Endodermal cell (in vitro differentiated cells): ENCODE measurements around the gene OR5C1. TPM values are rescaled to one million over a fixed set of nuclear protein-coding genes. Genes with fewer than 3 reads are reported as not detected.

Source experiments
- DNase-seq: peaks from one replicate; pipeline ENCODE4 v3.0.0-alpha.2; 2017
- H3K27ac ChIP-seq: 2 replicates; pipeline ENCODE4 v1.5.1; 2013; ENCODE audit warnings: mild to moderate bottlenecking, low read depth, low read length, moderate library complexity
- H3K27me3 ChIP-seq: 2 replicates; pipeline ENCODE4 v1.6.1; 2013; ENCODE audit warnings: mild to moderate bottlenecking, low read length, moderate library complexity; ENCODE audit not compliant: insufficient read depth, control insufficient read depth, poor library complexity, severe bottlenecking
- H3K36me3 ChIP-seq: 2 replicates; pipeline ENCODE4 v1.7.0; 2013; ENCODE audit warnings: mild to moderate bottlenecking, low read length, moderate library complexity; ENCODE audit not compliant: control insufficient read depth, insufficient read depth
- H3K4me1 ChIP-seq: one replicate; pipeline ENCODE4 v1.7.0; 2013; ENCODE audit warnings: low read length; ENCODE audit not compliant: control insufficient read depth, insufficient read depth
- H3K4me3 ChIP-seq: 2 replicates; pipeline ENCODE4 v1.5.1; 2013; ENCODE audit warnings: mild to moderate bottlenecking, low read length, moderate library complexity
- H3K9ac ChIP-seq: 2 replicates; pipeline ENCODE4 v1.6.1; 2013; ENCODE audit warnings: mild to moderate bottlenecking, low read length, moderate library complexity; ENCODE audit not compliant: poor library complexity, severe bottlenecking; ENCODE audit errors: extremely low read depth
- H3K9me3 ChIP-seq: 2 replicates; pipeline ENCODE4 v1.6.1; 2013; ENCODE audit warnings: mild to moderate bottlenecking, low read length, moderate library complexity; ENCODE audit not compliant: control insufficient read depth
- H3K27ac Mint-ChIP-seq: 2 replicates; pipeline ENCODE4 v1.8.0; 2020; ENCODE audit warnings: mixed read lengths
- H3K27me3 Mint-ChIP-seq: 2 replicates; pipeline ENCODE4 v1.8.0; 2021; ENCODE audit warnings: mild to moderate bottlenecking, mixed read lengths; ENCODE audit not compliant: insufficient read depth
- H3K36me3 Mint-ChIP-seq: 2 replicates; pipeline ENCODE4 v1.8.0; 2020; ENCODE audit warnings: low read depth, mixed read lengths
- H3K4me1 Mint-ChIP-seq: 2 replicates; pipeline ENCODE4 v1.8.0; 2020; ENCODE audit warnings: mixed read lengths
- H3K4me3 Mint-ChIP-seq: 2 replicates; pipeline ENCODE4 v1.8.0; 2020; ENCODE audit warnings: mild to moderate bottlenecking, moderate library complexity, mixed read lengths
- H3K9me3 Mint-ChIP-seq: 2 replicates; pipeline ENCODE4 v1.8.0; 2020; ENCODE audit warnings: mild to moderate bottlenecking, mixed read lengths
- CTCF ChIP-seq: fragments of 200-600 bp; sonication (generic); conservative IDR thresholded peaks from 2 replicates; pipeline ENCODE4 v1.5.0; 2021; ENCODE audit warnings: antibody characterized with exemption, mild to moderate bottlenecking
- WGBS, 2 experiments: methylation state at CpG; one replicate each; pipeline versions ENCODE4 v1.1.5 to v1.1.7; 2013; ENCODE audit warnings: missing lambda C conversion rate in 2 of 2, mixed read lengths in 1 of 2; ENCODE audit not compliant: insufficient coverage in 1 of 2, insufficient read length in 1 of 2; 5-methylcytosine and 5-hydroxymethylcytosine counted together
- total RNA-seq, 2 donors: library from RNA; stranded (reverse); fragmentation: NEBNext Ultra II Directional in 1 of 2; extraction: Animal tissue kit (Norgen Biotek cat#: 25700) in 1 of 2; gene quantifications; 2 replicates in 1 of 2; 3 replicates in 1 of 2; pipeline ENCODE4 v1.2.1, GENCODE V29; 2021

OR5C1 gene
- total RNA-seq, 2 donors from 2014 or later = not detected

- H3K27me3 Mint-ChIP-seq = no peaks in the 10 kb centered on the region
- H3K36me3 ChIP-seq = peaks cover 47% of the 10 kb centered on the region
- H3K4me1 Mint-ChIP-seq = peaks cover 12% of the 10 kb centered on the region
- H3K9me3 ChIP-seq = no peaks in the 10 kb centered on the region
- peaks cover 3% of the 10 kb centered on the region for H3K4me1 ChIP-seq
- no peak overlapping the region for H3K9ac ChIP-seq
- no peak overlapping the region for H3K4me3 ChIP-seq
- no peak overlapping the region for H3K27ac Mint-ChIP-seq
- peaks cover 34% of the 10 kb centered on the region for H3K36me3 Mint-ChIP-seq
- H3K27ac ChIP-seq = no peak overlapping the region
- no peak for TF ChIP-seq CTCF
- DNase-seq = no peak
- H3K27me3 ChIP-seq = no peaks in the 10 kb centered on the region
- H3K9me3 Mint-ChIP-seq = no peaks in the 10 kb centered on the region
- H3K4me3 Mint-ChIP-seq = no peak overlapping the region
Measured at GRCh38 chr9:122815544-122815943, 26.8 kb downstream of the OR5C1 start.

- H3K27ac Mint-ChIP-seq = no peak overlapping the region
Measured at GRCh38 chr9:122816163-122816867, 27.6 kb downstream of the OR5C1 start.

GRCh38 chr9:122819326-122819725 lies 30.6 kb downstream of the OR5C1 start:
- H3K27ac Mint-ChIP-seq = no peak overlapping the region
- H3K36me3 ChIP-seq = peaks cover 78% of the 10 kb centered on the region
- WGBS, 2 experiments = 79% methylated on average over 2 of the region's 3 CpGs; no CpG with 5 or more reads in 1 of the 2 experiments
- H3K27ac ChIP-seq = no peak overlapping the region
- H3K4me1 ChIP-seq = peaks cover 3% of the 10 kb centered on the region
- no peaks in the 10 kb centered on the region for H3K27me3 ChIP-seq
- TF ChIP-seq CTCF = no peak
- DNase-seq = no peak
- no peak overlapping the region for H3K9ac ChIP-seq
- no peaks in the 10 kb centered on the region for H3K9me3 Mint-ChIP-seq
- H3K36me3 Mint-ChIP-seq = peaks cover 59% of the 10 kb centered on the region
- no peak overlapping the region for H3K4me3 ChIP-seq
- no peak overlapping the region for H3K4me3 Mint-ChIP-seq
- H3K4me1 Mint-ChIP-seq = peaks cover 18% of the 10 kb centered on the region
- H3K9me3 ChIP-seq = no peaks in the 10 kb centered on the region
- no peaks in the 10 kb centered on the region for H3K27me3 Mint-ChIP-seq

More at GRCh38 chr9:122816163-122816867, 27.6 kb downstream of the OR5C1 start:
- H3K9me3 ChIP-seq = no peaks in the 10 kb centered on the region
- no peak for DNase-seq
- no peak for TF ChIP-seq CTCF
- H3K9me3 Mint-ChIP-seq = no peaks in the 10 kb centered on the region
- peaks cover 38% of the 10 kb centered on the region for H3K36me3 Mint-ChIP-seq
- no peak overlapping the region for H3K27ac ChIP-seq
- peaks cover 12% of the 10 kb centered on the region for H3K4me1 Mint-ChIP-seq
- no peak overlapping the region for H3K9ac ChIP-seq
- H3K27me3 Mint-ChIP-seq = no peaks in the 10 kb centered on the region
- no peak overlapping the region for H3K4me3 Mint-ChIP-seq
- no peaks in the 10 kb centered on the region for H3K27me3 ChIP-seq
- WGBS, 2 experiments = 94 to 95% methylated on average over 16 to 17 of the region's 17 CpGs
- peaks cover 54% of the 10 kb centered on the region for H3K36me3 ChIP-seq
- peaks cover 3% of the 10 kb centered on the region for H3K4me1 ChIP-seq
- no peak overlapping the region for H3K4me3 ChIP-seq
